ENCODE results near the gene INPP4B. TPM values are rescaled to one million over a fixed set of nuclear protein-coding genes. Genes with fewer than 3 reads are reported as not detected.
A peak's percentile ranks its signal among the peaks of the same experiment; 100 is the strongest.
"Not testable (repeated sequence)": the region's sequence is repeated elsewhere in the genome, so short reads cannot be mapped to it uniquely, and the experiment has no call there.

INPP4B gene
- polyA plus RNA-seq, 1 donor = 36.4 TPM

GRCh38 chr4:142687547-142688275 lies 158.4 kb downstream of the INPP4B start:
- no peak for DNase-seq (ENCODE audit: low read depth)

GRCh38 chr4:142686081-142686480 lies 160.0 kb downstream of the INPP4B start:
- no peak for DNase-seq (ENCODE audit: low read depth)

GRCh38 chr4:142683997-142684396 lies 162.1 kb downstream of the INPP4B start:
- no peak for DNase-seq (ENCODE audit: low read depth)

- DNase-seq (ENCODE audit: low read depth) = no peak
Measured at GRCh38 chr4:142683503-142683902, 162.6 kb downstream of the INPP4B start.

- DNase-seq (ENCODE audit: low read depth) = no peak
Measured at GRCh38 chr4:142671516-142671915, 174.6 kb downstream of the INPP4B start.

- no peak for DNase-seq (ENCODE audit: low read depth)
Measured at GRCh38 chr4:142663828-142664227, 182.3 kb downstream of the INPP4B start.

GRCh38 chr4:142660728-142661127 lies 185.4 kb downstream of the INPP4B start:
- DNase-seq (ENCODE audit: low read depth) = no peak

GRCh38 chr4:142656178-142656577 lies 189.9 kb downstream of the INPP4B start:
- DNase-seq (ENCODE audit: low read depth) = peak; percentile 1

- no peak for DNase-seq (ENCODE audit: low read depth)
Measured at GRCh38 chr4:142648378-142648777, 197.7 kb downstream of the INPP4B start.

GRCh38 chr4:142645475-142646108 lies 200.5 kb downstream of the INPP4B start:
- peak; percentile 2 for DNase-seq (ENCODE audit: low read depth)

- not testable (repeated sequence) for DNase-seq (ENCODE audit: low read depth)
Measured at GRCh38 chr4:142644628-142645027, 201.5 kb downstream of the INPP4B start.

- DNase-seq (ENCODE audit: low read depth) = no peak
Measured at GRCh38 chr4:142637614-142638013, 208.5 kb downstream of the INPP4B start.

- DNase-seq (ENCODE audit: low read depth) = no peak
Measured at GRCh38 chr4:142631836-142632235, 214.3 kb downstream of the INPP4B start.

GRCh38 chr4:142615324-142615665 lies 230.8 kb downstream of the INPP4B start:
- DNase-seq (ENCODE audit: low read depth) = no peak

- no peak for DNase-seq (ENCODE audit: low read depth)
Measured at GRCh38 chr4:142614621-142615323, 231.3 kb downstream of the INPP4B start.

- DNase-seq (ENCODE audit: low read depth) = no peak
Measured at GRCh38 chr4:142607976-142608375, 238.1 kb downstream of the INPP4B start.

GRCh38 chr4:142600952-142601351 lies 245.1 kb downstream of the INPP4B start:
- DNase-seq (ENCODE audit: low read depth) = no peak

GRCh38 chr4:142598132-142598531 lies 248.0 kb downstream of the INPP4B start:
- no peak for DNase-seq (ENCODE audit: low read depth)

GRCh38 chr4:142596595-142596994 lies 249.5 kb downstream of the INPP4B start:
- no peak for DNase-seq (ENCODE audit: low read depth)

GRCh38 chr4:142596121-142596520 lies 250.0 kb downstream of the INPP4B start:
- no peak for DNase-seq (ENCODE audit: low read depth)

GRCh38 chr4:142595222-142595871 lies 250.8 kb downstream of the INPP4B start:
- DNase-seq (ENCODE audit: low read depth) = no peak

GRCh38 chr4:142585411-142585810 lies 260.7 kb downstream of the INPP4B start:
- no peak for DNase-seq (ENCODE audit: low read depth)

All from forelimb muscle (tissue), 1 donor.